CD4-positive, alpha-beta T cell treated with Interleukin-10 for 1 hour (primary cell): ENCODE results near the gene STRAP.

Experiments used
- DNase-seq: peaks from one replicate; pipeline ENCODE4 v3.0.0-alpha.2; 2020

The STRAP gene

GRCh38 chr12:15882118-15882971, at the start of gene STRAP:
Gene STRAP, plus strand, starts transcription at chr12:15882387. Its CDS starts 321 bp downstream, at chr12:15882708.
- peak; percentile 97 for DNase-seq

GRCh38 chr12:15834575-15834974, 47.6 kb upstream of the STRAP start:
- no peak for DNase-seq

- DNase-seq, result no peak
Measured at GRCh38 chr12:15837141-15837790, 44.9 kb upstream of the STRAP start.

GRCh38 chr12:15839041-15839440, 43.1 kb upstream of the STRAP start:
- no peak for DNase-seq

- DNase-seq, result no peak
Measured at GRCh38 chr12:15839682-15840081, 42.5 kb upstream of the STRAP start.

- DNase-seq, result no peak
Measured at GRCh38 chr12:15842108-15842507, 40.1 kb upstream of the STRAP start.

- no peak for DNase-seq
Measured at GRCh38 chr12:15846887-15847286, 35.3 kb upstream of the STRAP start.

GRCh38 chr12:15848606-15849005, 33.6 kb upstream of the STRAP start:
- DNase-seq, result no peak

- DNase-seq, result no peak
Measured at GRCh38 chr12:15851045-15851620, 31.1 kb upstream of the STRAP start.

GRCh38 chr12:15851919-15852318, 30.3 kb upstream of the STRAP start:
- no peak for DNase-seq

GRCh38 chr12:15852383-15852782, 29.8 kb upstream of the STRAP start:
- no peak for DNase-seq

- no peak for DNase-seq
Measured at GRCh38 chr12:15853877-15854276, 28.3 kb upstream of the STRAP start.

GRCh38 chr12:15854916-15855315, 27.3 kb upstream of the STRAP start:
- no peak for DNase-seq

- no peak for DNase-seq
Measured at GRCh38 chr12:15855646-15856045, 26.5 kb upstream of the STRAP start.

GRCh38 chr12:15856097-15856982, 25.8 kb upstream of the STRAP start:
- DNase-seq, result peak; percentile 73

GRCh38 chr12:15858353-15858752, 23.8 kb upstream of the STRAP start:
- no peak for DNase-seq

- no peak for DNase-seq
Measured at GRCh38 chr12:15859116-15859515, 23.1 kb upstream of the STRAP start.

GRCh38 chr12:15861404-15861803, 20.8 kb upstream of the STRAP start:
- DNase-seq, result no peak

- no peak for DNase-seq
Measured at GRCh38 chr12:15862840-15863239, 19.3 kb upstream of the STRAP start.

- DNase-seq, result no peak
Measured at GRCh38 chr12:15863372-15863771, 18.8 kb upstream of the STRAP start.

- DNase-seq, result no peak
Measured at GRCh38 chr12:15863984-15864383, 18.2 kb upstream of the STRAP start.

GRCh38 chr12:15868186-15868585, 14.0 kb upstream of the STRAP start:
- DNase-seq, result no peak

- no peak for DNase-seq
Measured at GRCh38 chr12:15873556-15873955, 8.6 kb upstream of the STRAP start.
